ENCODE data around the gene BMF.

GRCh38 chr15:40081691-40082194, 26.9 kb downstream of the BMF start:
- TF ChIP-seq CTCF (IDR thresholded peaks at IDR 0.05; ENCODE audit: low read depth, low read length) (no peak), EZH2phosphoT487 (IDR thresholded peaks at IDR 0.05; ENCODE audit: low read depth) (no peak)
